ENCODE data around the gene SRPRA.
"Not testable (repeated sequence)": the region's sequence is repeated elsewhere in the genome, so short reads cannot be mapped to it uniquely, and the experiment has no call there.

SRPRA gene, protein sequence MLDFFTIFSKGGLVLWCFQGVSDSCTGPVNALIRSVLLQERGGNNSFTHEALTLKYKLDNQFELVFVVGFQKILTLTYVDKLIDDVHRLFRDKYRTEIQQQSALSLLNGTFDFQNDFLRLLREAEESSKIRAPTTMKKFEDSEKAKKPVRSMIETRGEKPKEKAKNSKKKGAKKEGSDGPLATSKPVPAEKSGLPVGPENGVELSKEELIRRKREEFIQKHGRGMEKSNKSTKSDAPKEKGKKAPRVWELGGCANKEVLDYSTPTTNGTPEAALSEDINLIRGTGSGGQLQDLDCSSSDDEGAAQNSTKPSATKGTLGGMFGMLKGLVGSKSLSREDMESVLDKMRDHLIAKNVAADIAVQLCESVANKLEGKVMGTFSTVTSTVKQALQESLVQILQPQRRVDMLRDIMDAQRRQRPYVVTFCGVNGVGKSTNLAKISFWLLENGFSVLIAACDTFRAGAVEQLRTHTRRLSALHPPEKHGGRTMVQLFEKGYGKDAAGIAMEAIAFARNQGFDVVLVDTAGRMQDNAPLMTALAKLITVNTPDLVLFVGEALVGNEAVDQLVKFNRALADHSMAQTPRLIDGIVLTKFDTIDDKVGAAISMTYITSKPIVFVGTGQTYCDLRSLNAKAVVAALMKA

DNA sequence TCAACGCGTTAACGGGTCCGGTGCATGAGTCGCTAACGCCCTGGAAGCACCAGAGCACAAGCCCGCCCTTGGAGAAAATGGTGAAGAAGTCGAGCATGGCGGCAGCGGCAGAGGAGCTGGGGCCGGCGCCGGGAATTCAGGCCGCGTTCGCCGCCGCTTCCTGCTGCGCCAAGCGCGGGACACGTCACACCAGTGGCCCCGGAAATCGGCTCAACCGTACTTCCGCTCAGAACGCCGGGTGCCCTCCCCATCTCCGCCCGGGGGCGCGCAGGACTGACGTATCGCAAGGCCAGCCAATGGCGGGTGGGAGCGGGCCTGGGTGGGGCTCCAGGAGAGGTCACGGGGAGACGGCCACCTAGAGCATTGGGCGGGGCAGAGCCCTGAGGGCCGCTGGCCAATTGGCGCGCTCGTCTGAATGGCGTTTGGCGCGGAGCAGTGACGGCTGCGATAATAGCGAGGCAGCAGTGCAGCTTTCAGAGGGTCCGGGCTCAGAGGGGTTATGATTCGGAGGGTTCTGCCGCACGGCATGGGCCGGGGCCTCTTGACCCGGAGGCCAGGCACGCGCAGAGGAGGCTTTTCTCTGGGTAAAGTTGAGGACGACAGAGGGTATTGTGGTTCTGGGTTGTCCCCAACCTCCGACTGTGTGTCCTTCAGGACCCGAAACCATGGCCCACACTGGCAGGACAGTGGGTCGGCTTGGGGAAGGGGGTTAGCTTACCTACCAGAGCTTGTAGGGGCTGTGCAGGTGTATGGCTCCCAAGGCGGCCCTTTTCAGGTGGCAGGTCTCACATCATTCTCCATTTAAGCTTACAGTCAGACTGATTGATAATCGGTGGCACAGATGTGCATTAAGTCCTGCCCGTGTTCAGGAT is at the start of gene SRPRA, which contains the start of gene FOXRED1:
Gene SRPRA, minus strand, starts transcription at position 188 of the 872 bp plus-strand sequence. Its CDS starts 91 bp downstream, at position 97.
Gene FOXRED1, plus strand, starts transcription at position 447 of the 872 bp plus-strand sequence. Its CDS starts 53 bp downstream, at position 500.
- DNase-seq (ENCODE audit: low read depth), result peak; percentile 99

DNA sequence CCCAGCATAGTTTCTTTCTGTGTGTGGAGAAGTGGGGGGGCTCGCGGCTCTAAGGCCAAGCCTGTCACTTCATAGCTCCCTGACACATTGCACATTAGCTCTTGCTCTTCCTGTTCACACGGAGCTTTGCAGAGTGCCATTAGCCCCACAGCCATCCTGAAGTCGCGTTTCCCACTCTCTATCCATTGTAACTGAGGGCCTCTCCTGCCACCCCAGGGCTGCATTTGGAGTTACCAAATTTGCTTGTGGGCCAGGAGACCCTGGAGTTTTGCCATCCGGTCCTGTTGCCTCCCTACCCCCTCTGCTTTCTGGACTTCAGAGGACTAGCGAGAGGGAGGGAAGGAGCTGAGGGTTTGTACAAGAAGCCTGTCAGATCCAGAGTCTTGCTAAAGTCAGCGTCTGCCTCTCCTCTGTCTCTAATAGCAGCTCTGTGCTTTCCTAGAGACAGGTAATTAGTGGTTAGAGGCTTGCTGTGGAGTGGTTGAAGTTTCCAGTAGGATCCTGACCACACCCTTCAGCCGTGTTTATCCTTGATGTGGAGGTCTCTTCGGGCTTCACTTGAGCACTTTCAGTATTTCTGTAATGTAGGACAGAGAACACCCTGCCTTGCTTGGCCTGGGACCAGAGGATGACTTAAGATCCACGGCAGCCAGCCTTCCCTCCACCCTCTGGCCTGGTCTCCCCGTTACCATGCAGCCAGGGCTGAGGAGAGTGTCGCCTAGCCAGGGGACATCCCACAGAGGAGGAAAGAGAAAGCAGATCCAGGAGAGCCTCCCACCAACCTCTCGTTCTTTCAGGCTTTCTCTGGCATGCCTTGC is 49.3 kb upstream of the SRPRA start:
- no peak for DNase-seq (ENCODE audit: low read depth)

DNA sequence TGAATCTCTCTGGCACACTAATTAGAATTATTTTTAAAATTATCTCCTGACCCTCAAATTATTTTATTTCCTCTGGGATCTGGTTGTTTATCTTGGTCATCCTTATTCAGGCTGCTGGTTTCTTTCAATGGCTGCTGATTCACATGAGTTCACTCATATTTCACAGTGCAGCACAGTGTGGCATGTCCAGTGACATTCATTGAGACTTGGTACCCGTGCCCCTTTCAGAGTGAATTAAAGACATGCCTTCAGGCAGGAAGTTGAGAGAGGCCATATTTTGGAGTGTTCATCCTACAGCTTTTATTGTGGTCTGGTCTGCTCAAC is 48.7 kb upstream of the SRPRA start:
- DNase-seq (ENCODE audit: low read depth), result no peak

DNA sequence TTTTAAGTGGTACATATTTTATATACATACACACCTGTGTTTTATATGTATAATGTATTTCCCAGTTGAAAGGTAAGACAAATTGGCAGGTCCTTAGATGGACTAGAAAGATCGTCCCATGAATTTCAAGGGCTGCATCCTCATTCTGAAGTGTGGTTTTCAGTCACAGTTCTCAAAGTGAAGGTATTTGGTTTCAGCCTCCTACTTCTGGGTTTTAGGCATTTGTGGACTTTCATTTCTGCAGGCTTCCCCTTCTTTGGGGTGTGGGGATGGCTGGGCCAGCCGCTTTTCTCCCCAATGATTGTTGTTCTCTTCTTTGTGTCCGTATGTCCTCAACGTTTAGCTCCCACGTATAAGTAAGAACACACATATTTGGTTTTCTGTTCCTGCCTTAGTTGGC is 45.1 kb upstream of the SRPRA start:
- DNase-seq (ENCODE audit: low read depth), result no peak

DNA sequence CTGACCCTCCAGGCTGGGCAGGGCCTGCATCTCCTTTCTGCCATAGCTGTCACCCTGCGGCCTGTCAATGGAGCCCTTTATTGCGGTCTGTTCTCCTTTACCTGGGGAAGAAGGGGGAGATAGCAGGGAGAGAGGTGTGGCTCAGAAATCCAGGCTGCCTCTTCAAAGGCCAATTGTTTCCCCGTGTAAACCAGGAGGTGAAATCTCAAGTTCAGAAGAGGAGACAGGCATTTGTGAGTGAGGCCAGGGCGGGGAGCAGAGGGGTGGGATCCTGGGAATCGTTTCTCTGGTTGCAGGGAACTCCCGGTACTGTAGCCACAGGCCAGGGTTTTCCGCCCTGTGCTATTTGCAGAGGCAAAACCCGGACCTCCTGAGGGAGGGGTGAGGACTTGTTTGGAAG is 44.3 kb upstream of the SRPRA start:
- no peak for DNase-seq (ENCODE audit: low read depth)

DNA sequence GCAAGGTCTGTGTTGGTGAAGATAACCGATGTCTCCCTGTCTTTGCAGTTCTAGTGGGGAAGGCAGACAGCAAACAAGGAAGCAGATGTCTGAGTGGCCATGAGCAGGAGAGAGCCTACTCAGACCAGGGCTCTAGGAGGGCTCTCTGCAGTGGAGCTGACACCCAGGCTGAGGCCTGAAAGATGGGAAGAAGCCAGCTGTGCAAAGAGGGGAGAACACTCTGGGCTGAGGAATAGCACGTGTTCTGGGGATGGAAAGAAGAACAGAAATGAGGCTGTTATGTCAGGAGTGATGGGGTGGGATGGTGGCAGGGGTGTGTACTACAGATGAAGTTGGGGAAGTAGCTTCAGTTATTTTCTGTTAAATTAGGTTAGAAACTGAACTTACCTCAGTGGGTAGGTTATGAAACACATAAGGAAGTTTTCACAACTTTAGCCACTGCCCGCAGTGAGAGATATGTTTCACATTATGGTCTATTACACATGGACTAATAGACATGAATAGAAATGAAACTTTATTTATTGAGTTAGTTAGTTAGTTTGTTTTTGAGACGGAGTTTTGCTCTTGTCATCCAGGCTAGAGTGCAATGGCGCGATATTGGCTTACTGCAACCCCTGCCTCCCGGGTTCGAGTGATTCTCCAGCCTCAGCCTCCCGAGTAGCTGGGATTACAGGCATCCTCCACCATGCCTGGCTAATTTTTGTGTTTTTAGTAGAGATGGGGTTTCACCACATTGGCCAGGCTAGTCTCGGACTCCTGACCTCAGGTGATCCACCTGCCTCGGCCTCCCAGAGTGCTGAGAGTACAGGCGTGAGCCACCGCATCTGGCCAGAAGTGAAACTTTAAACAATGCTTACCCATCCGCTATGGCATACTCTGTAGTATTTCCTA is 43.0 kb upstream of the SRPRA start:
- no peak for DNase-seq (ENCODE audit: low read depth)

DNA sequence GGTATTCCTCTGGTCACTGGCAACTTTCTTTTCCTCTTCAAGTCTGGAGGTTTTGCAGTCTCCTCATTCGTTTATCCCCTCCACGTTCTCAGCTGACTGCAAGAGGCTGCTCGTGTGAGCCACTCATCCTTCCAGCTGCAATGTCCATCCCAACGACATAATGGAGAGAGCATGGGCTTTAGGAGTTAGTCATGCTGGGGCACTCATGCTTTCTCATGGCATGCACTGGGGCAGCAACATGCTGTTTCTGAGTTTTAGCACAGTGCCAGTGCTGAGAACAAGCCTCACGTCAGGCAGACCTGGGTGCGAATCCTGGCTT is 42.3 kb upstream of the SRPRA start:
- DNase-seq (ENCODE audit: low read depth), result no peak

DNA sequence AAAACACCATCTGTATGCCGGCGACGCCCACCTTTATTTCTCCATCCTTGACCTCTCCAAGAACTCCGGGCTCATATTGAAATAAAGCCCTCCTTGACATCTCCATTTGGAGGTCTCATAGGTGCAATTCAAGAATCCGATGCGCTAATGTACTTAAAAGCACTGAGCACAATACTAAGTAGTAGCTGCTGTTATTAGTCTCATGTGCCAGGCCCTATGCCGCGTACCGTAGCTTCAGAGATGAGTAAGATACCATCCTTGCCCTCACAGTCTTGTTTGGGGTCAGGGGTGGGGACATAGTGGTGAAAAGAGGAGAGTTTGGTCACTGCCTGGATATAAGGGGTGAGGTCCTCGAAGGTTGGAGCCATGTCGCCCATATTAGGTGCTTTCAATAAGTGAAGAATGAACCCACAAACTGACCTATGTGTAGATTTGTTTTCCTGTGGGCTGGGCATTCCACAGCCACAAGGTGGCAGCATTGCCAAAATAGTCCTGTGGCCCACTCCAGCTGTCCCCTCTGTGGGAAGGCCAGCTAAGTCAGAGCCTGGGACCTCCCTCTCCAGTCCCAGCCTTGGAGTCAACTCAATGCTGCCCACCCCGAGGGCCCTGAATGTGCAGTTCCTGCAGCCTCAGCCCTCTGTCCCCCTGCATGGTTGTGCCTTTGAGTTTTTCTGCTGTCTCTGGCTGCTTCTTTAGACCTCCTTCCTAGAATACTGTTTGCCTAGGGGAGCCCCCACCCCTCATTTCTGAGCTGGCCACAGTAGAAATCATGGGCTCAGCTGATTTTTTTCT is 41.7 kb upstream of the SRPRA start:
- DNase-seq (ENCODE audit: low read depth), result no peak

DNA sequence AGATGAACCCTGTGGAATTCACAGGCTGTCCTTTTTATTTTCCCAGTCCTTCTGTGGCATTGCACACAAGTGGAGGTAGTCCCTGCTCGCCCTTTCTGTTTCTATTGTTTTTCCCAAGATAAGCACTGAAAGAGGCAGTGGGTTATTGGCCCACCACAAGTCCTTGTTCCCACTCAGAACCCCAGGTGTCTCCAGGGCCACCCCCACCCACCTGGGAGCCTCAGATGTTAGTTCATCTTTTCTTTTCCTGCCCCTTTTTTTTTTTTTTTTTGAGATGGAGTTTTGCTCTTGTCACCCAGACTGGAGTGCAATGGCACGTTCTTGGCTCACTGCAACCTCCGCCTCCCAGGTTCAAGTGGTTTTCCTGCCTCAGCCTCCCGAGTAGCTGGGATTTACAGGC is 40.1 kb upstream of the SRPRA start:
- DNase-seq (ENCODE audit: low read depth), result not testable (repeated sequence)

DNA sequence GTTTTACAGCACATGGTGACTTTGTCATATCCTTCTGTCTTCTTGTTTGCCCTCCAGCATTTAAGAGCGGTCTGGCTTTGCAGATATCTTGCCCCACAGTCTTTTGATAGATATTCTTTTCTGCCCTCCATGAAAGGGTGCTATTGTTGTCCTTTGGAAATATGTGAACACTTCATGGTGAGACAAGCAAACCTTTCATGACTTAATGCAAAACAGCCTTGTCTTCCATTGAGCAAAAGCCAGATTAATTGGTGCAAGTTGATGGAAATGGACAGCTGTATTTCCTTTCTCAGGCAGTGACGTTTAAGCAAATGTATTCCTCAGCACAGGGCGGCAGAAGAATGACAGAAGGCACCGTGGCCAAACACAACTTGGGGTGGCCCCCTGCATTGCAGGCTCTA is 39.6 kb upstream of the SRPRA start:
- DNase-seq (ENCODE audit: low read depth), result no peak

DNA sequence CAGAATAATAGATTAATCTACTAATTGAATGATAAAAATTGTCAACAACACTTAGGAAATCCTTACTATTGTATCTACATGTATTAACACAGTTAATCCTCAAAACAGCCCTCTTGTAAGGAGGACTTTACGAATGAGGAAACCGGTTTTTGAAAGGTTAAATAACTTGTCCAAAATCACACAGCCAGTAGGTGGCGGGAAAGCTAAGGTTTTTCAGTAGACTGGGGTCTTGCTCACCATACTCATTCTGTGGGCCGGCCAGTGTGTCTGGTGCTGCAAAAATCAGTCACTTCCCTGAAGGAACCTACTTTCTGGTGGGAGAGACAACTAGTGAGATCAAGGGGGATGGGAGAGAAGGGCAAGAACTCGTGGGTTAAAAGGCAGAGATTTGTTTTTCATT is 39.0 kb upstream of the SRPRA start:
- DNase-seq (ENCODE audit: low read depth), result no peak

DNA sequence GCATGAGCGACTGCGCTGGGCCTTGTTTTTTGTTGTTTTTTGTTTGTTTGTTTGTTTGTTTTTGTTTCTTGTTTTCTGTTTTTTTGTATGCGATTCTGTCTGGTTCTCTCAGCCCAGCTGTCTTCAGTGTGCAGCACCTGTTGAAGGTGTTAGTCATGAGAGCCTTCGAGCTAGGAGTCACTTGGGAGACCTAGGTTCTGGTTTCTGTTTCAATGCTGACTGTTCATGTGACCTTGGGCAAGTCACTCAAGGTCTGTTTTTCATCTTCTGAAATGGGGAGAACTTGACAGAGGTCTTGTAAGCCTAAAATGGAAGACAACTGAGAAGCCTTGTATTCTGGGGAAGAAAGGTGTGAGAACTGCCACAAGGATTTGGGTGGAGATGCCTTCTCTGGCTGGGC is 37.0 kb upstream of the SRPRA start:
- DNase-seq (ENCODE audit: low read depth), result no peak

DNA sequence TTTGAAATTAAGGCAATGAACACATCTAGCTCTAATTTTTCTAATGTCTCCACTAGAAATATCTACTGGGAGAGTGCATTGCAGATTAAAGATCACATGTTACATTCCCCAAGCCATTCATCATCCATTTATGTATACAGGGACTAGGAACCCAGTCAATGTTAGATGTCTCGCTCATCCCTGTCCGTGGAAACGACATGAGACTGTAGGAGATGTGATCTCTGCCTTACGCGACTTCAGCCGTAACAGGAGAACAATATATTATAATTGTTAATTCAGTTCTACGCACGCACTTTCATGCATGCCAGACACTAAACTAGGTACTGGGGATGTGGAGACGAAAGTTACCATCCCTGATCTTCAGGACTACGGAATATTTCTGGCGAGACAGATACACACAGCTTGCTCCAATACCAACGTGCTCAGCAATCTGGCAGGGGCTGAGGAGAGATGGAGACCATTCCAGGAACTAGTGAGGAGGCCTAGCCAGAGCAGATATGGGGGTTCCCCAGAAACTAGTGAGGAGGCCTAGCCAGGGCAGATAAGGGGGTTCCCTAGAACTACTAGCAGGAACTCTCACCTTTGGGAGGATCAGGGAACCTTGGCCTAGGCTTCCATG is 35.9 kb upstream of the SRPRA start:
- DNase-seq (ENCODE audit: low read depth), result no peak

DNA sequence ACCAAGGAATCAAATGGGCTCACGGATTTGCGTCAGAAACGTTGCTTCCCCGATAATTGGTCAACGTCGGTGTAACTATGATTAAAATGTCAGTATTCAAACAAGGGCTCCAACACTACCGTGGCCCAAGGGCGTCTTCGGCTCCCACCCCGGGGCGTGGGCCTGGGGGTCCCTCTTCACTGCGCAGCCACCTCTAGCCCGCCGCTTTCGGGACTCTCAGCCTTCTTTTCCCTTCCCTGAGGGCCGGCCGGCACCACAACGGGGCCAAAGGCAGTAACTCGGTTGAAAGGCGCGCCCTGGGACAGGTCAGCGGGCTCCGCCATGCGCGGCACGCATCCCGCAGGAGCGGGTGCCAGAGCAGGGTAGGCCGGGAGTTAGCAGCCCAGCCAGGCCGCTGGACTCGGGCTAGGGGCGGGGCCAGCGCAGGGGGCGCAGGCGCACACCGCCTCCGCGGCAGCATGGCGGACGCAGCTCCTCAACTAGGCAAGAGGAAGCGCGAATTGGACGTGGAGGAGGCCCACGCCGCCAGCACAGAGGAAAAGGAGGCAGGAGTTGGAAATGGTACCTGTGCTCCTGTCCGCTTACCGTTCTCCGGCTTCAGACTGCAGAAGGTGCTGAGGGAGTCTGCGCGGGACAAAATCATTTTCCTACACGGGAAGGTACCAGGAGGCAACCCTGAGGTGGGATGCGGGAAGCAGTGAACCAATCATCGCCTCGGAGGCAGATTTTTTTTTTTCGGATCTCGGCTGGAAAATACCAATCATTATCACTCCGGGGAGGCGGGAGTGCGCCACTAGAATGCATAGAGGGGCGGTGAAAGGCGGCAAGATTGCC is 35.1 kb upstream of the SRPRA start, which contains the start of gene DCPS:
Gene DCPS, plus strand, starts transcription at position 438 of the 834 bp plus-strand sequence. Its CDS starts 21 bp downstream, at position 459.
- DNase-seq (ENCODE audit: low read depth), result peak; percentile 66

DNA sequence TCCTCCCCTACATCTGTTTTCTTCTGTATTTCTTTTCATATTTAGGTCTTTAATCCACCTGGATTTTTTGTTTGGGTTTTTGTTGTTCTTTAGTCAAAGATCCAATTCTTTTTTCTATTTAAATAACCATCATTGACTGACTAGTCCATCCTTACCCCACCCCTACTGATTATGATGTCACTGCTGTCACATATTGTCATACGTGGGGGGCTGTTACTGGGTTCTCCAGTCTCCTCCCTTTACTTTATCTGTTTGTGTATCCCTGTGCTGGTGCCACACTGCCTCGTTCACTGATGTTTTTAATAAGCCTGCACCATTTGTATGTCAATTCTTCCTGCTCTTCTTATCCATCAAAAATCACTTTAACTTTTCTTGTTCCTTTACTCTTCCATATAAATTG is 28.3 kb upstream of the SRPRA start:
- no peak for DNase-seq (ENCODE audit: low read depth)

DNA sequence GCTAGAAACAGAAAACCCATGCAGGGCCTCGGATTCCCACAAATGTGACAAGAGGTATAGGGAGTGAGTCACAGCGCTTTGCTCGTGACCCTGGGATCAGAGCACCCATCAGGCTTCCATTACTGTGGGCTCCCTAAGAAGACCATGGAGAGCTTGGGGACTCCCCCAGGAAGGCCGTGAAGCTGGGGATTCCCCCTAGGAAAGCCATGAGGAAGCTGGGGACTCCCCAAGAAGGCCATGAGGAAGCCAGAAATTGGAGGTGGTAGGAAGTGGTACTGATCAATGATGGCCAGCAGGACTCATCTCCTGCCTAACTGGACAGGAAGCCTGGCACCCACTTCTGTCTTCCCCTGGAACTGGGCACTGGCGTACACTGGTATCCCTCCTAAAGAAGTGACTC is 25.0 kb upstream of the SRPRA start:
- DNase-seq (ENCODE audit: low read depth), result no peak

DNA sequence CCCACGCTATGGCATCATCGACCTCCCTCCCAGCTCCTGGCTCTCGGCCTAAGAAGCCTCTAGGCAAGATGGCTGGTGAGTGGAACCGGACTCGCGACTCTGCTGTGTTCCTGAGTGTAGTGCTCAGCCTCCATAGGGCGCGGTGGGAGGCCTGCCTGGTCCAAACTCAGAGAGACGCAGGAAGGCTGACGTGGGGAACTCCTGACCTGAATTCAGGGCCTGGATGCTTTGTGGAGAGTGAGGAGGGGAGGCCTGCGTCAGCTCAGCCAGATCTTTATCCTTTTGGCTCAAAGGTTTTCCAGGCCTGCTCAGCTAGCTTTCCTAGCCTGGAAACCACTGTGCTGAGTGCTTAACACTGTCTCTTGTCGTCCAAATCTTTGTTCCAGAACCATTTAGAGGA is 22.2 kb upstream of the SRPRA start:
- no peak for DNase-seq (ENCODE audit: low read depth)

DNA sequence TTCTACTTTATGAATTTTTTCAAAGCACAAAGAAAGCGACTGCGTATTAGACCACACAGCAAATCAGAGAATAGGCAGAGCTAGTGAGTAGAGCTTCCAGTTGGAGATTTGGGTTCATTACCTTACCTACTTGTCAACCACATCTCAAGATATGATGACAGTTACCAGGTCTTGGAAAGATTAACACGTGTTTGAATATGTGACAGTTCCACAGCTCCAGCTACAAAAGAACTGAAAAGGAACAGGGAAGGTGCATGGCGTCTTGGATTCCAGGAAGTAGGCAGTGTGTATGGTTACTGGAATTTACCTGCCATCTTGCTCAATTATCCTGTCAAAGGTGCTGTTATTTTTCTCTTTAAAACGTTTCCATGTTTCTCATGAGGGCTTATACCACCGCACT is 19.5 kb upstream of the SRPRA start:
- DNase-seq (ENCODE audit: low read depth), result no peak

DNA sequence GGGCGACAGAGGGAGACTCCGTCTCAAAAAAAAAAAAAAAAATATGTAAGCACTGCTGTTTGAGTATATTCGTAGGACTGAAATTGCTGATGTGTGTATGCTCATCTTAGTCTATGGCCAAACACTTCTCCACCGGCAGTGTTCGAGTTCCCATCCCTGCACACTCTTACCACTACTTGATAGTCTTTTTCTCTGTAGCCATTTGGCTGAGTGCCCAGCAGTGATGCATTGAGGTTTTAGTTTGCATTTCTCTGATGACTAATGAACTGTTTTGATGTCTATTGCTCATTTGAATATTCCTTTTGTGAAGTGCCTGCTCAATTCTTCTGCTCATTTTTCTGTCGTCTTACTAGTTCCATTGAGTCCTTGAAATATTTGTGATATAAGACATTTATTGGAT is 16.1 kb upstream of the SRPRA start:
- DNase-seq (ENCODE audit: low read depth), result peak; percentile 68

All from stimulated activated CD8-positive, alpha-beta memory T cell treated with anti-CD3 and anti-CD28 coated beads, Interleukin-7, amount 100 ng/mL, for 24 hours (primary cell).